ENCODE measurements around the gene MVB12B.

The MVB12B gene

GRCh38 chr9:126510564-126510963 lies 183.9 kb downstream of the MVB12B start:
- no peak for FAIRE-seq

GRCh38 chr9:126511411-126511810 lies 184.8 kb downstream of the MVB12B start:
- FAIRE-seq: no peak

GRCh38 chr9:126513159-126514036 lies 186.8 kb downstream of the MVB12B start:
- FAIRE-seq: no peak

- FAIRE-seq: no peak
These were observed 187.6 kb downstream of the MVB12B start for GRCh38 chr9:126514037-126514821.

GRCh38 chr9:126515001-126515872 lies 188.6 kb downstream of the MVB12B start:
- no peak for FAIRE-seq

- no peak for FAIRE-seq
These were observed 189.4 kb downstream of the MVB12B start for GRCh38 chr9:126515873-126516505.

GRCh38 chr9:126516561-126516935 lies 189.9 kb downstream of the MVB12B start:
- FAIRE-seq: no peak

- FAIRE-seq: peak; percentile 15
These were observed 190.6 kb downstream of the MVB12B start for GRCh38 chr9:126516936-126517832.

- FAIRE-seq: no peak
These were observed 191.3 kb downstream of the MVB12B start for GRCh38 chr9:126517833-126518356.

- no peak for FAIRE-seq
These were observed 192.1 kb downstream of the MVB12B start for GRCh38 chr9:126518763-126519162.

- FAIRE-seq: no peak
These were observed 193.2 kb downstream of the MVB12B start for GRCh38 chr9:126519660-126520420.

- FAIRE-seq: no peak
These were observed 193.8 kb downstream of the MVB12B start for GRCh38 chr9:126520453-126520852.

- no peak for FAIRE-seq
These were observed 194.5 kb downstream of the MVB12B start for GRCh38 chr9:126521089-126521488.

- no peak for FAIRE-seq
These were observed 194.9 kb downstream of the MVB12B start for GRCh38 chr9:126521551-126521950.

GRCh38 chr9:126521976-126522590 lies 195.5 kb downstream of the MVB12B start:
- no peak for FAIRE-seq

- no peak for FAIRE-seq
These were observed 196.2 kb downstream of the MVB12B start for GRCh38 chr9:126522612-126523356.

GRCh38 chr9:126523611-126524111 lies 197.0 kb downstream of the MVB12B start:
- no peak for FAIRE-seq

GRCh38 chr9:126524353-126525077 lies 197.9 kb downstream of the MVB12B start:
- no peak for FAIRE-seq

All from TTC549 (cell line).